ENCODE results near the gene NOL4. TPM values are rescaled to one million over a fixed set of nuclear protein-coding genes. Genes with fewer than 3 reads are reported as not detected.

NOL4 gene
- polyA plus RNA-seq, 4 donors, result 0.25 to 4.1 (median 1.9) TPM

- no peak for DNase-seq (ENCODE audit: low read depth in 4 of 4, low spot score in 3 of 4)
Observed at GRCh38 chr18:34203866-34204265, 20.8 kb downstream of the NOL4 start.

GRCh38 chr18:34196256-34196655 lies 28.5 kb downstream of the NOL4 start:
- no peak for DNase-seq (ENCODE audit: low read depth in 4 of 4, low spot score in 3 of 4)

- no peak for DNase-seq (ENCODE audit: low read depth in 4 of 4, low spot score in 3 of 4)
Observed at GRCh38 chr18:34194239-34194638, 30.5 kb downstream of the NOL4 start.

DNA sequence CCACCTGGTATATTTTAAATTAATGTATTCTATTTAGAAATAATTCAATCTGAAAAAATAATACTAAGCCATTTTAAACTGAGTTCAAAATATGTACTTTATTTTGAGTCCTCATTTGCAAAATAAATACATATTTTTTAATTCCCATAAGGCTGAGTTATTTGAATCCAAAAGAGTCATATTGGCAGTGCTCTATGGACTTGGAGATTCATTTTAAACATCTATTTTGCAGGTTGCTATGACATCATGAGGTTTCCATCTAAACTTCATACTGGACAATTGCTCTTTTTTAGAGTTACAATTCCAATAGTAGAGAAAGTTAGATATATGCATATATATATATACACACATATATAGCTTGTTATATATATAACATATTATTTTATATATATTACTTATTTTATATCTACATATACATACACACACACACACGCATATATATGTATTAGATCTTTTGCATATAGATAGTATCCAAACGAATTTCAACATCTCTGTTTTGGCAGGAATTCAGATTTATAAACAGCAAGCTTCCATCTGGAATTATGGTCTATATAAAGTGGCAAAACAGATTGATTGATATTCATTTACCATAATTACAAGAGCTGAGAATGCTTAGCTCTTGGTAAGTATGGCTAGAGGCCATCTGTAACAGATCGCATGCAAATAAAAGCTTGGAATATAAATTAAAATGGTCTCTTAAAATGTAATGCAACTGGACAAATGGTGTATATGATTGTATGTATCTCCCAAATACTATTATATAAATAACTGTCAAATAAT lies 34.9 kb downstream of the NOL4 start:
- DNase-seq (ENCODE audit: low read depth in 4 of 4, low spot score in 3 of 4), result no peak
